Loucy (cell line): ENCODE results near the gene TRHDE.

ENCODE experiments used
- H2AFZ ChIP-seq: fragments of 200-600 bp; sonication (generic); 2 replicates; pipeline ENCODE4 v1.6.0; 2016; ENCODE audit warnings: antibody characterized with exemption, mild to moderate bottlenecking, low read length, moderate library complexity
- H3F3A ChIP-seq: fragments of 200-600 bp; 2 replicates; pipeline ENCODE4 v1.6.0; 2016; ENCODE audit warnings: antibody characterized with exemption, low read depth, mild to moderate bottlenecking
- H3K27me3 ChIP-seq: fragments of 200-600 bp; sonication (generic); 2 replicates; pipeline ENCODE4 v1.6.1; 2014; ENCODE audit warnings: low read length, mild to moderate bottlenecking; ENCODE audit not compliant: insufficient read depth, poor library complexity, severe bottlenecking
- H3K36me3 ChIP-seq: fragments of 200-600 bp; sonication (generic); 2 replicates; pipeline ENCODE4 v1.6.1; 2016; ENCODE audit warnings: low read length; ENCODE audit not compliant: insufficient read depth
- H3K4me1 ChIP-seq: fragments of 200-600 bp; sonication (generic); 2 replicates; pipeline ENCODE4 v1.5.1; 2014; ENCODE audit warnings: low read length, mild to moderate bottlenecking; ENCODE audit not compliant: insufficient read depth, poor library complexity, severe bottlenecking
- H3K4me2 ChIP-seq: fragments of 200-600 bp; sonication (generic); 2 replicates; pipeline ENCODE4 v1.6.0; 2014; ENCODE audit warnings: antibody characterized with exemption, low read length, low read depth, mild to moderate bottlenecking; ENCODE audit not compliant: poor library complexity, severe bottlenecking
- H3K4me3 ChIP-seq: fragments of 200-600 bp; sonication (generic); 2 replicates; pipeline ENCODE4 v1.5.1; 2014; ENCODE audit warnings: low read length, mild to moderate bottlenecking, mixed read lengths; ENCODE audit not compliant: poor library complexity, severe bottlenecking
- H3K79me2 ChIP-seq: fragments of 200-600 bp; sonication (generic); 2 replicates; pipeline ENCODE4 v1.6.1; 2014; ENCODE audit warnings: low read length; ENCODE audit not compliant: insufficient read depth
- H3K9ac ChIP-seq: fragments of 200-600 bp; sonication (generic); 2 replicates; pipeline ENCODE4 v1.6.0; 2014; ENCODE audit warnings: mild to moderate bottlenecking, low read depth, low read length, moderate library complexity; ENCODE audit not compliant: poor library complexity, severe bottlenecking
- H3K9me2 ChIP-seq: fragments of 200-600 bp; sonication (generic); replicated peaks from 2 replicates; pipeline ENCODE4 v1.6.1; 2016; ENCODE audit warnings: low read depth, low read length, mixed read lengths
- H3K9me3 ChIP-seq: fragments of 200-600 bp; sonication (generic); 2 replicates; pipeline ENCODE4 v1.6.1; 2014; ENCODE audit warnings: mild to moderate bottlenecking, antibody characterized with exemption, low read length, low read depth; ENCODE audit not compliant: insufficient read depth
- H4K20me1 ChIP-seq: fragments of 200-600 bp; sonication (generic); 2 replicates; pipeline ENCODE4 v1.6.0; 2014; ENCODE audit warnings: antibody characterized with exemption, low read length, mild to moderate bottlenecking; ENCODE audit not compliant: insufficient read depth, poor library complexity, severe bottlenecking
- CTCF ChIP-seq: fragments of 200-600 bp; sonication (generic); conservative IDR thresholded peaks from 2 replicates; pipeline ENCODE4 v1.5.1; 2014; ENCODE audit warnings: mild to moderate bottlenecking, antibody characterized with exemption, low read length
- EZH2phosphoT487 ChIP-seq: fragments of 200-600 bp; IDR thresholded peaks from 2 replicates; pipeline ENCODE4 v1.6.1; 2018; ENCODE audit warnings: antibody characterized with exemption, mild to moderate bottlenecking, moderate library complexity, borderline replicate concordance

Gene TRHDE

GRCh38 chr12:72523754-72524153 is 251.6 kb downstream of the TRHDE start:
- Histone ChIP-seq H3K4me1 (no peaks in the 10 kb centered on the region), H4K20me1 (no peaks in the 10 kb centered on the region), H3K4me3 (no peak overlapping the region), H3F3A (no peaks in the 10 kb centered on the region), H3K79me2 (no peaks in the 10 kb centered on the region), H3K9me2 (no peaks in the 10 kb centered on the region; the same call in 1 of the 2 replicates), H3K36me3 (no peaks in the 10 kb centered on the region), H3K4me2 (no peak overlapping the region), H3K9me3 (no peaks in the 10 kb centered on the region), H3K9ac (no peak overlapping the region), H2AFZ (peak overlapping the region; percentile 41; the same call in 1 of the 2 replicates), H3K27me3 (no peaks in the 10 kb centered on the region)
- TF ChIP-seq EZH2phosphoT487 = no peak
- no peak for TF ChIP-seq CTCF

GRCh38 chr12:72535212-72535990 is 263.2 kb downstream of the TRHDE start:
- H3K9ac ChIP-seq = no peak overlapping the region
- no peaks in the 10 kb centered on the region for H3F3A ChIP-seq
- H2AFZ ChIP-seq = no peak overlapping the region
- no peak overlapping the region for H3K4me3 ChIP-seq
- H3K27me3 ChIP-seq = no peaks in the 10 kb centered on the region
- H3K9me3 ChIP-seq = no peaks in the 10 kb centered on the region
- TF ChIP-seq CTCF = no peak
- no peak for TF ChIP-seq EZH2phosphoT487
- H3K36me3 ChIP-seq = no peaks in the 10 kb centered on the region
- H3K9me2 ChIP-seq = no peaks in the 10 kb centered on the region
- H4K20me1 ChIP-seq = no peaks in the 10 kb centered on the region
- no peaks in the 10 kb centered on the region for H3K4me1 ChIP-seq
- no peaks in the 10 kb centered on the region for H3K79me2 ChIP-seq
- no peak overlapping the region for H3K4me2 ChIP-seq

GRCh38 chr12:72540811-72541210 is 268.6 kb downstream of the TRHDE start:
- H4K20me1 ChIP-seq = no peaks in the 10 kb centered on the region

More at GRCh38 chr12:72540811-72541210, 268.6 kb downstream of the TRHDE start:
- Histone ChIP-seq H3K9me2 (no peaks in the 10 kb centered on the region), H3F3A (no peaks in the 10 kb centered on the region), H3K4me3 (no peak overlapping the region), H3K36me3 (no peaks in the 10 kb centered on the region), H3K79me2 (no peaks in the 10 kb centered on the region), H3K9me3 (no peaks in the 10 kb centered on the region), H3K4me1 (no peaks in the 10 kb centered on the region), H3K27me3 (no peaks in the 10 kb centered on the region), H2AFZ (no peak overlapping the region), H3K4me2 (no peak overlapping the region), H3K9ac (no peak overlapping the region)
- no peak for TF ChIP-seq CTCF
